K562 (cell line): Measurements from ENCODE around the gene ARMC7. TPM values are rescaled to one million over a fixed set of nuclear protein-coding genes. Genes with fewer than 3 reads are reported as not detected.
A peak's percentile ranks its signal among the peaks of the same experiment; 100 is the strongest.

Experiments
- BCL6 ChIP-seq: fragments of 250-450 bp; sonication (Bioruptor Pico); IDR thresholded peaks from 2 replicates; pipeline ENCODE4 v1.4.0; 2020
- BDP1 ChIP-seq: IDR thresholded peaks from 3 replicates; pipeline ENCODE4 v1.6.1; 2011; ENCODE audit not compliant: insufficient read length, insufficient read depth
- BRD4 ChIP-seq: fragments of 200-600 bp; sonication (generic); IDR thresholded peaks from 2 replicates; pipeline ENCODE4 v1.6.1; 2017; ENCODE audit warnings: inconsistent platforms
- HNRNPLL ChIP-seq: fragments of 200-400 bp; formaldehyde crosslinking; IDR thresholded peaks from 2 replicates; pipeline ENCODE4 v1.6.1; 2017; ENCODE audit warnings: low read length, low read depth, mild to moderate bottlenecking; ENCODE audit not compliant: poor library complexity, severe bottlenecking
- KDM1A ChIP-seq, 2 experiments: fragments of 450-650 bp; IDR thresholded peaks; 2 replicates each; pipeline ENCODE4 v1.6.1; 2016; ENCODE audit warnings: mild to moderate bottlenecking in 2 of 2
- NR2C1 ChIP-seq, 2 experiments: fragments of 450-650 bp; IDR thresholded peaks; 2 replicates each; pipeline ENCODE4 v1.6.1; 2017; ENCODE audit warnings: mild to moderate bottlenecking in 2 of 2, antibody characterized with exemption in 1 of 2, inconsistent platforms in 1 of 2, missing compliant biosample characterization in 1 of 2, missing genetic modification characterization in 1 of 2
- PCBP1 ChIP-seq: fragments of 200-400 bp; formaldehyde crosslinking; IDR thresholded peaks from 2 replicates; pipeline ENCODE4 v1.6.1; 2018; ENCODE audit warnings: mild to moderate bottlenecking, low read depth, low read length; ENCODE audit not compliant: poor library complexity, severe bottlenecking
- POLR2H ChIP-seq: IDR thresholded peaks from 2 replicates; pipeline ENCODE4 v1.6.1; 2016; ENCODE audit warnings: missing genetic modification characterization, low read depth, mild to moderate bottlenecking, control low read depth, missing compliant biosample characterization, moderate library complexity
- TAF7 ChIP-seq: fragments of 450-650 bp; IDR thresholded peaks from 2 replicates; pipeline ENCODE4 v1.6.1; 2016; ENCODE audit warnings: missing genetic modification characterization, missing compliant biosample characterization
- ZNF445 ChIP-seq: fragments of 250-450 bp; sonication (Bioruptor Pico); IDR thresholded peaks from 2 replicates; pipeline ENCODE4 v1.4.0; 2020; ENCODE audit warnings: low read depth, mild to moderate bottlenecking, moderate library complexity
- polyA plus RNA-seq, 8 experiments: library from polyadenylated mRNA; depleted of rRNA in 4 of 8; stranded (reverse) in 5 of 8; unstranded in 3 of 8; fragments of >200 nt; fragmentation: Nextera tagmentation in 2 of 8; fragmentation: Illumina TruSeq in 1 of 8; extraction: Ambion mirVana in 2 of 8; extraction: Trizol in 1 of 8; gene quantifications; 2 replicates each; pipeline versions ENCODE4 v1.2.1 to v1.2.3, GENCODE V29; 2011 to 2014; ENCODE audit warnings: inconsistent platforms in 1 of 8, missing spikeins in 1 of 8
- total RNA-seq, 7 experiments: library from RNA; depleted of rRNA in 6 of 7; stranded (reverse); fragments of >200 nt in 6 of 7; fragmentation: Illumina TruSeq in 2 of 7; extraction: Trizol in 2 of 7; gene quantifications; 2 replicates each; pipeline versions ENCODE4 v1.2.1 to v1.2.3, GENCODE V29; 2011 to 2021; ENCODE audit warnings: low replicate concordance in 1 of 7
- TF ChIP-seq, protein P1 (sequence below): fragments of 450-650 bp; IDR thresholded peaks from 2 replicates; pipeline ENCODE4 v1.6.1; 2016; ENCODE audit warnings: missing biosample characterization, missing genetic modification characterization
- TF ChIP-seq, protein P2 (sequence below): sonication (generic); formaldehyde crosslinking; IDR thresholded peaks from 2 replicates; pipeline ENCODE4 v1.8.0; 2022; ENCODE audit warnings: mild to moderate bottlenecking, missing genetic modification reagents
- TF ChIP-seq, protein P3 (sequence below): fragments of 450-650 bp; formaldehyde crosslinking; IDR thresholded peaks from 2 replicates; pipeline ENCODE4 v1.4.0; 2020; ENCODE audit warnings: mild to moderate bottlenecking, moderate library complexity
- TF ChIP-seq, protein P4 (sequence below): fragments of 200-800 bp; sonication (Bioruptor generic); IDR thresholded peaks from 2 replicates; pipeline ENCODE4 v1.6.1; 2017; ENCODE audit warnings: missing genetic modification characterization, missing compliant biosample characterization
- TF ChIP-seq, protein P5 (sequence below), 2 experiments: fragments of 450-650 bp; conservative IDR thresholded peaks; 2 replicates each; pipeline ENCODE4 v1.6.1; 2017; ENCODE audit warnings: mild to moderate bottlenecking in 2 of 2, moderate library complexity in 2 of 2
- TF ChIP-seq, protein P6 (sequence below), 2 experiments: fragments of 450-650 bp; IDR thresholded peaks; 2 replicates each; pipeline ENCODE4 v1.6.1; 2018; ENCODE audit warnings: mild to moderate bottlenecking in 2 of 2, low read depth in 1 of 2; ENCODE audit not compliant: partially characterized antibody in 2 of 2

Gene ARMC7
- total and polyA plus RNA-seq, 9 of the 15 experiments (the other 6 are each of a cell fraction or from before 2014, with no cell fraction given) = 1.4 to 15.2 (median 5.9) TPM

DNA sequence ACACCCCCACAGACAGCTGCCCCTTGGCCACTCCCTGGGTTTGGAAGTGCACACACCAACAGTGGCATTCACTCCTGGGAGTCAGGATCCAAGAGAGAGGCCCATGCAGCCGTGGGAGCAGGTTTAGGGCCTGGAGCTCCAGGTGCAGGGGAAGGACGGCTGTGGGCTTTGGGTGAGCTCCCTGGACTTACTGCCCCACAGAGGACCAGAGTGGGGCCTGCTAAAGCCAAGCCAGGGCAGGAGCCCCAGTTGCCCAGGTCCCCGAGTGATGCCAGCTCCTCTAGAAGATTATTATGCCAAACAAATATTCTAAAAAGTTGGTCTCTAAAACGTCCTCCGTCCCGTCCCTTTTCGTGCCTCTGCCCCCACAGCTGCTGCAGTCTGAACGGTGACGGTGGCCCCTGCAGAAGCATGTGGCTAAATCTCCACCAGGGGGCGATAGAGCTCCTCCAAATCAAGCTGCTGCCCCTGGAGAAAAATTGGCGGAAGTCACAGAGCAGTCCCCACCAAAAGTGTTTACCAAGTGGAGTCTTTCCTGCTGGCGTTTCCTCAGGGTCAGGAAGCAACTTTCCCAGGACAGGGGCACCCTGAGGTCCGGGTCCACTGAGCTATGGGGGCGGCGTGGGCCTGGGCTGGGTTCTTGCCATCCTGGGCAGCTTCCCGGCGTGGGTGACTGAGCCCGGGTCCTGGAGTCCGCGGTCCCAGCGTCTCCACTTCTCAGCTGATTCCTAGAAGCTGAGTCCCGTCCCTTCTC is 4.2 kb downstream of the ARMC7 start (continued):
- TF ChIP-seq, protein P1, sequence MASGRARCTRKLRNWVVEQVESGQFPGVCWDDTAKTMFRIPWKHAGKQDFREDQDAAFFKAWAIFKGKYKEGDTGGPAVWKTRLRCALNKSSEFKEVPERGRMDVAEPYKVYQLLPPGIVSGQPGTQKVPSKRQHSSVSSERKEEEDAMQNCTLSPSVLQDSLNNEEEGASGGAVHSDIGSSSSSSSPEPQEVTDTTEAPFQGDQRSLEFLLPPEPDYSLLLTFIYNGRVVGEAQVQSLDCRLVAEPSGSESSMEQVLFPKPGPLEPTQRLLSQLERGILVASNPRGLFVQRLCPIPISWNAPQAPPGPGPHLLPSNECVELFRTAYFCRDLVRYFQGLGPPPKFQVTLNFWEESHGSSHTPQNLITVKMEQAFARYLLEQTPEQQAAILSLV (tag) = no peak
- TF ChIP-seq ZNF445 (CRISPR knock-in tag) (no peak), BCL6 (CRISPR knock-in tag) (no peak), PCBP1 (no peak), BDP1 (no peak), HNRNPLL (peak; percentile 44), TAF7 (tag) (no peak), POLR2H (no peak), NR2C1 (IDR thresholded peaks at IDR 0.05) (no peak), NR2C1 (tag; IDR thresholded peaks at IDR 0.05) (no peak), BRD4 (no peak), KDM1A (IDR thresholded peaks at IDR 0.05) (no peak)
- TF ChIP-seq, protein P2, sequence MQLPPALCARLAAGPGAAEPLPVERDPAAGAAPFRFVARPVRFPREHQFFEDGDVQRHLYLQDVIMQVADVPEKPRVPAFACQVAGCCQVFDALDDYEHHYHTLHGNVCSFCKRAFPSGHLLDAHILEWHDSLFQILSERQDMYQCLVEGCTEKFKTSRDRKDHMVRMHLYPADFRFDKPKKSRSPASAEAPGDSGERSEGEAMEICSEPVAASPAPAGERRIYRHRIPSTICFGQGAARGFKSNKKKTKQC (CRISPR knock-in tag) = no peak
- TF ChIP-seq, protein P3, sequence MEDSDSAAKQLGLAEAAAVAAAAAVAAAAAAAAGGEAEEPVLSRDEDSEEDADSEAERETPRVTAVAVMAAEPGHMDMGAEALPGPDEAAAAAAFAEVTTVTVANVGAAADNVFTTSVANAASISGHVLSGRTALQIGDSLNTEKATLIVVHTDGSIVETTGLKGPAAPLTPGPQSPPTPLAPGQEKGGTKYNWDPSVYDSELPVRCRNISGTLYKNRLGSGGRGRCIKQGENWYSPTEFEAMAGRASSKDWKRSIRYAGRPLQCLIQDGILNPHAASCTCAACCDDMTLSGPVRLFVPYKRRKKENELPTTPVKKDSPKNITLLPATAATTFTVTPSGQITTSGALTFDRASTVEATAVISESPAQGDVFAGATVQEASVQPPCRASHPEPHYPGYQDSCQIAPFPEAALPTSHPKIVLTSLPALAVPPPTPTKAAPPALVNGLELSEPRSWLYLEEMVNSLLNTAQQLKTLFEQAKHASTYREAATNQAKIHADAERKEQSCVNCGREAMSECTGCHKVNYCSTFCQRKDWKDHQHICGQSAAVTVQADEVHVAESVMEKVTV = peak; percentile 94
- TF ChIP-seq, protein P4, sequence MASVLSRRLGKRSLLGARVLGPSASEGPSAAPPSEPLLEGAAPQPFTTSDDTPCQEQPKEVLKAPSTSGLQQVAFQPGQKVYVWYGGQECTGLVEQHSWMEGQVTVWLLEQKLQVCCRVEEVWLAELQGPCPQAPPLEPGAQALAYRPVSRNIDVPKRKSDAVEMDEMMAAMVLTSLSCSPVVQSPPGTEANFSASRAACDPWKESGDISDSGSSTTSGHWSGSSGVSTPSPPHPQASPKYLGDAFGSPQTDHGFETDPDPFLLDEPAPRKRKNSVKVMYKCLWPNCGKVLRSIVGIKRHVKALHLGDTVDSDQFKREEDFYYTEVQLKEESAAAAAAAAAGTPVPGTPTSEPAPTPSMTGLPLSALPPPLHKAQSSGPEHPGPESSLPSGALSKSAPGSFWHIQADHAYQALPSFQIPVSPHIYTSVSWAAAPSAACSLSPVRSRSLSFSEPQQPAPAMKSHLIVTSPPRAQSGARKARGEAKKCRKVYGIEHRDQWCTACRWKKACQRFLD (CRISPR knock-in tag) = peak; percentile 35; the same call in 1 of the 2 replicates
- TF ChIP-seq, protein P5, sequence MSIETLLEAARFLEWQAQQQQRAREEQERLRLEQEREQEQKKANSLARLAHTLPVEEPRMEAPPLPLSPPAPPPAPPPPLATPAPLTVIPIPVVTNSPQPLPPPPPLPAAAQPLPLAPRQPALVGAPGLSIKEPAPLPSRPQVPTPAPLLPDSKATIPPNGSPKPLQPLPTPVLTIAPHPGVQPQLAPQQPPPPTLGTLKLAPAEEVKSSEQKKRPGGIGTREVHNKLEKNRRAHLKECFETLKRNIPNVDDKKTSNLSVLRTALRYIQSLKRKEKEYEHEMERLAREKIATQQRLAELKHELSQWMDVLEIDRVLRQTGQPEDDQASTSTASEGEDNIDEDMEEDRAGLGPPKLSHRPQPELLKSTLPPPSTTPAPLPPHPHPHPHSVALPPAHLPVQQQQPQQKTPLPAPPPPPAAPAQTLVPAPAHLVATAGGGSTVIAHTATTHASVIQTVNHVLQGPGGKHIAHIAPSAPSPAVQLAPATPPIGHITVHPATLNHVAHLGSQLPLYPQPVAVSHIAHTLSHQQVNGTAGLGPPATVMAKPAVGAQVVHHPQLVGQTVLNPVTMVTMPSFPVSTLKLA (conservative IDR thresholded peaks at IDR 0.05) = peak in 1 of 2 experiments; percentile 66; a peak in 2 of 4 replicates
- TF ChIP-seq, protein P6, sequence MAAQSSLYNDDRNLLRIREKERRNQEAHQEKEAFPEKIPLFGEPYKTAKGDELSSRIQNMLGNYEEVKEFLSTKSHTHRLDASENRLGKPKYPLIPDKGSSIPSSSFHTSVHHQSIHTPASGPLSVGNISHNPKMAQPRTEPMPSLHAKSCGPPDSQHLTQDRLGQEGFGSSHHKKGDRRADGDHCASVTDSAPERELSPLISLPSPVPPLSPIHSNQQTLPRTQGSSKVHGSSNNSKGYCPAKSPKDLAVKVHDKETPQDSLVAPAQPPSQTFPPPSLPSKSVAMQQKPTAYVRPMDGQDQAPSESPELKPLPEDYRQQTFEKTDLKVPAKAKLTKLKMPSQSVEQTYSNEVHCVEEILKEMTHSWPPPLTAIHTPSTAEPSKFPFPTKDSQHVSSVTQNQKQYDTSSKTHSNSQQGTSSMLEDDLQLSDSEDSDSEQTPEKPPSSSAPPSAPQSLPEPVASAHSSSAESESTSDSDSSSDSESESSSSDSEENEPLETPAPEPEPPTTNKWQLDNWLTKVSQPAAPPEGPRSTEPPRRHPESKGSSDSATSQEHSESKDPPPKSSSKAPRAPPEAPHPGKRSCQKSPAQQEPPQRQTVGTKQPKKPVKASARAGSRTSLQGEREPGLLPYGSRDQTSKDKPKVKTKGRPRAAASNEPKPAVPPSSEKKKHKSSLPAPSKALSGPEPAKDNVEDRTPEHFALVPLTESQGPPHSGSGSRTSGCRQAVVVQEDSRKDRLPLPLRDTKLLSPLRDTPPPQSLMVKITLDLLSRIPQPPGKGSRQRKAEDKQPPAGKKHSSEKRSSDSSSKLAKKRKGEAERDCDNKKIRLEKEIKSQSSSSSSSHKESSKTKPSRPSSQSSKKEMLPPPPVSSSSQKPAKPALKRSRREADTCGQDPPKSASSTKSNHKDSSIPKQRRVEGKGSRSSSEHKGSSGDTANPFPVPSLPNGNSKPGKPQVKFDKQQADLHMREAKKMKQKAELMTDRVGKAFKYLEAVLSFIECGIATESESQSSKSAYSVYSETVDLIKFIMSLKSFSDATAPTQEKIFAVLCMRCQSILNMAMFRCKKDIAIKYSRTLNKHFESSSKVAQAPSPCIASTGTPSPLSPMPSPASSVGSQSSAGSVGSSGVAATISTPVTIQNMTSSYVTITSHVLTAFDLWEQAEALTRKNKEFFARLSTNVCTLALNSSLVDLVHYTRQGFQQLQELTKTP (IDR thresholded peaks at IDR 0.05; ENCODE audit: low read depth in 1 of 2, partially characterized antibody in 2 of 2) = peak in 1 of 2 experiments; percentile 51
